ENCODE data around the gene NPAS2.

DNA sequence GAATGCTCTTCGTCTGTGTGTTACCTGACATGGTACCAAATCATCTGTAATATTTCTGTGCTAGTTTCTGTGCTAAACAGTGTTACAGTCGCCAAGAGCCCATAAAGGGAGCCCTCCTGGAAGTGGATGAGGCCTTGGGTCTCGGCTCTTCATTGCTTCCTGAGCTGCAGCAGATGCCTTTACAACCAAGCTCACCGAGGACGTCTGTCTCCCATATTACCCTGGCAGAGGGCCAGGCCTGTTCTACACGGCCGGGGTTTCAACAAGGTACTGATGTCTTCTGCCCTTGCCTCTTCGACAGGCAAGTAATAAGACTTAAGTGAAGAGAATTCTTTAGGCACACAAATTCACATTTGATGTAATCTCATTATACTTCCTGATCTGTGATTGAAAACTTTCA is 199.0 kb downstream of the NPAS2 start:
- TF ChIP-seq, protein P1, sequence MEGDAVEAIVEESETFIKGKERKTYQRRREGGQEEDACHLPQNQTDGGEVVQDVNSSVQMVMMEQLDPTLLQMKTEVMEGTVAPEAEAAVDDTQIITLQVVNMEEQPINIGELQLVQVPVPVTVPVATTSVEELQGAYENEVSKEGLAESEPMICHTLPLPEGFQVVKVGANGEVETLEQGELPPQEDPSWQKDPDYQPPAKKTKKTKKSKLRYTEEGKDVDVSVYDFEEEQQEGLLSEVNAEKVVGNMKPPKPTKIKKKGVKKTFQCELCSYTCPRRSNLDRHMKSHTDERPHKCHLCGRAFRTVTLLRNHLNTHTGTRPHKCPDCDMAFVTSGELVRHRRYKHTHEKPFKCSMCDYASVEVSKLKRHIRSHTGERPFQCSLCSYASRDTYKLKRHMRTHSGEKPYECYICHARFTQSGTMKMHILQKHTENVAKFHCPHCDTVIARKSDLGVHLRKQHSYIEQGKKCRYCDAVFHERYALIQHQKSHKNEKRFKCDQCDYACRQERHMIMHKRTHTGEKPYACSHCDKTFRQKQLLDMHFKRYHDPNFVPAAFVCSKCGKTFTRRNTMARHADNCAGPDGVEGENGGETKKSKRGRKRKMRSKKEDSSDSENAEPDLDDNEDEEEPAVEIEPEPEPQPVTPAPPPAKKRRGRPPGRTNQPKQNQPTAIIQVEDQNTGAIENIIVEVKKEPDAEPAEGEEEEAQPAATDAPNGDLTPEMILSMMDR (optimal IDR thresholded peaks at IDR 0.05 in 1 of 3, IDR thresholded peaks at IDR 0.05 in 1 of 3, conservative IDR thresholded peaks at IDR 0.05 in 1 of 3; ENCODE audit: extremely low read depth in 1 of 3, insufficient read depth in 2 of 3, low read length in 3 of 3): no peak
- TF ChIP-seq EZH2 (IDR thresholded peaks at IDR 0.05; ENCODE audit: low read length): no peak

All from keratinocyte (primary cell).